Uterus (tissue), 2 donors: ENCODE results near the gene P2RY14.

ENCODE experiments used
- CTCF ChIP-seq, 4 experiments: fragments of 200-600 bp in 2 of 4; fragments of 450-650 bp in 2 of 4; sonication (generic) in 2 of 4; IDR thresholded peaks; one replicate each; pipeline ENCODE4 v1.5.1; 2016 to 2019; ENCODE audit warnings: antibody characterized with exemption in 4 of 4, mild to moderate bottlenecking in 2 of 4, moderate library complexity in 1 of 4
- POLR2A ChIP-seq, 2 donors: fragments of 450-650 bp; IDR thresholded peaks; one replicate each; pipeline ENCODE4 v1.6.1; 2016; ENCODE audit warnings: antibody characterized with exemption in 2 of 2, mild to moderate bottlenecking in 1 of 2, moderate library complexity in 1 of 2

DNA sequence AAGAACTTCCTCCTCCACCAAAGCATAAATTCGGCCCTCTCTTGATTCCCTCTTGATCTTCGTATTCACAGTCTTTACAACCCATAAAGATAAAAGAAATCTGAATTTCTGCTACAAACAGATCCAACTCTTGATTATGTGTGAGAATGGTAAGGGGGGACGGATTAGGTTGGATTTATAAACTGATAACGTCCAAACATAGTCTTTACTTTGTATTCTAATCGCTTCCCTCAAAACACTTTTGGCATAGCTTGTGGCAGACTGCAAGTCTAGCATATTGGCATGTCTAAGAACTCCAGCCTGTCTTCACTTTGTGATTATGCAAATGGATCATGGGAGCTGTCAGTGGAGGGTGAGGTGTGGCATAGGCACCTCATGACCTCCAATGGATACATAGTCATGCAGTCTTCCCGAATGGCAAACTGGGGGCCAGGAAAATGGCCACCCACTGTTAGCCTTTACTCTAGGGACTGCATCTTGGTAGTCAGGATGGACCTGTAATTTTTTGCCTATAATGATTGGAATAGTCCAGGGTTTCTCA, 51.0 kb downstream of the P2RY14 start:
- TF ChIP-seq CTCF (IDR thresholded peaks at IDR 0.05) (no peak), POLR2A (IDR thresholded peaks at IDR 0.05) (no peak)
